DND-41 (cell line): ENCODE results near the gene ARSB.

Source experiments
- EZH2 ChIP-seq: IDR thresholded peaks from 3 replicates; pipeline ENCODE4 v1.6.1; 2012; ENCODE audit warnings: borderline replicate concordance, low read depth, mild to moderate bottlenecking, moderate library complexity, low read length, inconsistent platforms; ENCODE audit not compliant: severe bottlenecking
- TF ChIP-seq, protein P1 (sequence below): IDR thresholded peaks from 2 replicates; pipeline ENCODE4 v1.5.1; 2012; ENCODE audit warnings: borderline replicate concordance, low read length, moderate library complexity, mild to moderate bottlenecking; ENCODE audit not compliant: poor library complexity, severe bottlenecking; ENCODE audit errors: extremely low read depth

DNA sequence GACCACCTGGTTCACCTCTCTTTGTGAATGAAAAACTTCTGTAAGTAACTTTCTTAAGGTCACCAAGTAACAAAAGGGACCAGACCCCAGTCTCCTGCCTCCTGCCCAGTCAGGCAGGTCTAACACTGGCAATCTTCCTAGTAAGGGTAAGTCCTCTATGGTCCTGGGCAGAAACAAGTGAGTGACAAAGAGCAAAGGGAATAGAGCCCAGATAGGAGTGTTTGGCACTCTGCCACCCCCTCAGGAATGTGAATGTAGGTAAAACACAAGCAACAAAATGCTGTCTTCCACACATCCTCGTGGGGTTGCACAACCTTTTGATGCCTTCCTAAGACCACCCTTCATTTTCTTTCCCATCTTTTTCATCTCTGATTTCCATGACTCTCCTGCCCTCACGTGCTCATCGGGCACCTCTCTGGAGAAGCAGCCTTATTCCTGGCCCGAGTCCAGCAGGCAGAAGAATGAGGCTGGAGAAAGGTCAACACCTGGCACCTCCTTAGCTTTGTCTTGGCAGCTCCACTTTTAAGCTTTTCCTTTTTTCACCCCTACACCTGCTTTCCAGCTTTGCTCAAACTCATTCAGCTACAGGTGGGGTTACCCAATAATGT lies 246.3 kb downstream of the ARSB start:
- TF ChIP-seq, protein P1, sequence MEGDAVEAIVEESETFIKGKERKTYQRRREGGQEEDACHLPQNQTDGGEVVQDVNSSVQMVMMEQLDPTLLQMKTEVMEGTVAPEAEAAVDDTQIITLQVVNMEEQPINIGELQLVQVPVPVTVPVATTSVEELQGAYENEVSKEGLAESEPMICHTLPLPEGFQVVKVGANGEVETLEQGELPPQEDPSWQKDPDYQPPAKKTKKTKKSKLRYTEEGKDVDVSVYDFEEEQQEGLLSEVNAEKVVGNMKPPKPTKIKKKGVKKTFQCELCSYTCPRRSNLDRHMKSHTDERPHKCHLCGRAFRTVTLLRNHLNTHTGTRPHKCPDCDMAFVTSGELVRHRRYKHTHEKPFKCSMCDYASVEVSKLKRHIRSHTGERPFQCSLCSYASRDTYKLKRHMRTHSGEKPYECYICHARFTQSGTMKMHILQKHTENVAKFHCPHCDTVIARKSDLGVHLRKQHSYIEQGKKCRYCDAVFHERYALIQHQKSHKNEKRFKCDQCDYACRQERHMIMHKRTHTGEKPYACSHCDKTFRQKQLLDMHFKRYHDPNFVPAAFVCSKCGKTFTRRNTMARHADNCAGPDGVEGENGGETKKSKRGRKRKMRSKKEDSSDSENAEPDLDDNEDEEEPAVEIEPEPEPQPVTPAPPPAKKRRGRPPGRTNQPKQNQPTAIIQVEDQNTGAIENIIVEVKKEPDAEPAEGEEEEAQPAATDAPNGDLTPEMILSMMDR = no peak
- TF ChIP-seq EZH2 = no peak
